Thyroid gland (tissue), 4 donors: ENCODE measurements around the gene MAST3.

ENCODE experiments used
- POLR2A ChIP-seq, 2 donors: fragments of 450-650 bp; IDR thresholded peaks; one replicate each; pipeline ENCODE4 v1.6.1; 2017; ENCODE audit warnings: antibody characterized with exemption in 2 of 2, mild to moderate bottlenecking in 2 of 2, moderate library complexity in 1 of 2
- TF ChIP-seq, protein P1 (sequence below), 6 experiments: fragments of 200-600 bp in 3 of 6; fragments of 450-650 bp in 3 of 6; sonication (generic) in 3 of 6; IDR thresholded peaks; one replicate each; pipeline ENCODE4 v1.5.1; 2016 to 2019; ENCODE audit warnings: antibody characterized with exemption in 6 of 6, mild to moderate bottlenecking in 2 of 6, inconsistent platforms in 1 of 6, moderate library complexity in 1 of 6

DNA sequence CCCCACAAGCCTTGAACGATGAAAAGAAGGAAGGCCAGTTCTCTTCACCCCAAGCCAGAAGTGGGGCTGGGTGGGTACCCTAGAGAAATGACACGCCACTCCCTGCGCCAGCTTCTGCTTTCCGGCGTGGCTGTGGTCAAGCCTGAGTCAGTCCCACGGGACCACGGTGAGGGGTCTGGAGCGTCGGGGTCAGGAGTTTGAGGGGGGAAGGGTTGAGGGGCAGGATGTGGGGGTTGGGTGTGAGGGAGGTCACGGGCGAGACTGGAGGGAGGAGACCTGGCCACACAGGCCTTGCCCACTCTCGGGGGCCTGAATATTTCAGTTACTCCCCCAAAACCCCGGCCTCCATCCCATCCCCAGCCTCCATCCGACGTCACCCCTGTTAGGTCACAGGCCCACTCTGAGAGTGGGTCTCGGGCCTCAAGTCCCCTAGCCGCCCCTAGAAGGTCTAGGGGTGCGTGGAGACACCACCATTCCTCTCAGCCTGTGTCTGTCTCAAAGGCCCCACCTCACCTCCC, 75.5 kb downstream of the MAST3 start:
- TF ChIP-seq, protein P1, sequence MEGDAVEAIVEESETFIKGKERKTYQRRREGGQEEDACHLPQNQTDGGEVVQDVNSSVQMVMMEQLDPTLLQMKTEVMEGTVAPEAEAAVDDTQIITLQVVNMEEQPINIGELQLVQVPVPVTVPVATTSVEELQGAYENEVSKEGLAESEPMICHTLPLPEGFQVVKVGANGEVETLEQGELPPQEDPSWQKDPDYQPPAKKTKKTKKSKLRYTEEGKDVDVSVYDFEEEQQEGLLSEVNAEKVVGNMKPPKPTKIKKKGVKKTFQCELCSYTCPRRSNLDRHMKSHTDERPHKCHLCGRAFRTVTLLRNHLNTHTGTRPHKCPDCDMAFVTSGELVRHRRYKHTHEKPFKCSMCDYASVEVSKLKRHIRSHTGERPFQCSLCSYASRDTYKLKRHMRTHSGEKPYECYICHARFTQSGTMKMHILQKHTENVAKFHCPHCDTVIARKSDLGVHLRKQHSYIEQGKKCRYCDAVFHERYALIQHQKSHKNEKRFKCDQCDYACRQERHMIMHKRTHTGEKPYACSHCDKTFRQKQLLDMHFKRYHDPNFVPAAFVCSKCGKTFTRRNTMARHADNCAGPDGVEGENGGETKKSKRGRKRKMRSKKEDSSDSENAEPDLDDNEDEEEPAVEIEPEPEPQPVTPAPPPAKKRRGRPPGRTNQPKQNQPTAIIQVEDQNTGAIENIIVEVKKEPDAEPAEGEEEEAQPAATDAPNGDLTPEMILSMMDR (IDR thresholded peaks at IDR 0.05), result no peak
- TF ChIP-seq POLR2A (IDR thresholded peaks at IDR 0.05), result no peak
